ENCODE results near the gene DTX3L.

- TF ChIP-seq CTCF (conservative IDR thresholded peaks at IDR 0.05) (no peak), EZH2 (IDR thresholded peaks at IDR 0.05; ENCODE audit: low read depth) (no peak)
Measured at GRCh38 chr3:122548619-122549018, 15.5 kb upstream of the DTX3L start.
